A673 (cell line): ENCODE data around the gene PHC2.

Source experiments
- CTCF ChIP-seq: fragments of 300-800, 200-600 bp; sonication (generic); conservative IDR thresholded peaks from 2 replicates; pipeline ENCODE4 v1.5.1; 2017; ENCODE audit warnings: low read depth, mild to moderate bottlenecking, antibody characterized with exemption, low read length, moderate library complexity, mixed read lengths
- EZH2 ChIP-seq: fragments of 200-600 bp; sonication (generic); IDR thresholded peaks from 2 replicates; pipeline ENCODE4 v1.6.1; 2017; ENCODE audit warnings: borderline replicate concordance, low read depth, mild to moderate bottlenecking, mixed read lengths, antibody characterized with exemption, low read length; ENCODE audit not compliant: poor library complexity, severe bottlenecking

GRCh38 chr1:33369764-33370163, 61.1 kb downstream of the PHC2 start:
- no peak for TF ChIP-seq CTCF
- no peak for TF ChIP-seq EZH2
